ENCODE measurements around the gene CBLB.
"Not testable (repeated sequence)": the region's sequence is repeated elsewhere in the genome, so short reads cannot be mapped to it uniquely, and the experiment has no call there.

The CBLB gene

GRCh38 chr3:105786241-105786640 lies 82.6 kb downstream of the CBLB start:
- no peak for DNase-seq (ENCODE audit: low spot score)

GRCh38 chr3:105785803-105786202 lies 83.0 kb downstream of the CBLB start:
- no peak for DNase-seq (ENCODE audit: low spot score)

DNA sequence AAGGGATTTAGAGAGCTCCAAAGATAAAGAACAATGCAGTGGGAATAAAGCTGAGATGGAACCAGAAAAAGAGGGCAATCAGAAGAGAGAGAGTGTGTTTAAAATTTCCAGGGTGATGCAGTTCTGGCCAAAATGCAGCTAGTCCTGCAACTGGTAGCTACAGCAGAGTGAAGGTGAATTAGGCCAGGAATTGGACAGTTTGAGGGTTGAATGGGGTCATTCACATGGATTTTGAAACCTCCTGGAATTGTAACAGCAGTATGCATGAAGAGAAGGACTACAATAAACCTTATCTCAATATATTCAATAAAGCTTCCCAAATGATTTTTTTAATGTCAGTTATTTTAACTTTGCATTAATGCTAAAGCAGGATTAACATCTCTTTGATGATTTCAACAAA lies 85.2 kb downstream of the CBLB start:
- DNase-seq (ENCODE audit: low spot score) = no peak

- no peak for DNase-seq (ENCODE audit: low spot score)
Measured at GRCh38 chr3:105781871-105782270, 86.9 kb downstream of the CBLB start.

DNA sequence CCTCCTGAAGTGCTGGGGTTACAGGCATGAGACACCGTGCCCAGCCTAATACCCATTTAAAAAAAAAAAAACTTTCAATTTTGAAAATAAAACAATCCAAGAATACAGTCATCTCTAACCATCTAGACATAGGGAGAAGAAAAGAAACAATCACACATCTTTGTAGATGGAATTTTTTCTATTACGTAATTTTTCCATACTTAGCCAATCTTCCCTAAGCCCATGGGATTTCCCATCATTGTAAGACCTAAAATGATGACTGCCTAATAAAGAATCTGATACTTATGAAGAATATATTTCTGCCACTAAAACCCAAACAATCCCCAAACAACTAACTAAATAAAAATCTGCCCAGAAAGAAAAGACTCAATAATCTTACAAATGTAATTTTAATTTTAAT lies 88.7 kb downstream of the CBLB start:
- no peak for DNase-seq (ENCODE audit: low spot score)

DNA sequence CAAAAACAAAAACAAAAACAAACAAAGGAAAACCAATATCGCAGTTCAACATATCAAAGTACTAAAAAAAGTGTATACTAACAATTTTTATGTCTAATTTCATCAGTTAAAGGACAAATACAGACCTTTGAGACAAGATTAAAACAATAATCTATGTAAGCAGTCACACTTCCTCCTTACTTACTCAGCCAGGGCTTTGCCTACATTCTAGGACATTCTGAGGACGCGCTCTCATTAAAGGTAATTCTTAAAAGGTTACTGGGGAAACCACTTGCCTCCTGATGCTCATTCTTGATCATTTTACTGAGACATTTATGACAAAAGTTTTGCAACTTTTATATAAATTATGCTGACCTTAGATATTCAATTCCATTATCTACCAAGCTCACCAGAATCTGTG lies 93.4 kb downstream of the CBLB start:
- no peak for DNase-seq (ENCODE audit: low spot score)

GRCh38 chr3:105774444-105775180 lies 94.2 kb downstream of the CBLB start:
- DNase-seq (ENCODE audit: low spot score) = no peak

DNA sequence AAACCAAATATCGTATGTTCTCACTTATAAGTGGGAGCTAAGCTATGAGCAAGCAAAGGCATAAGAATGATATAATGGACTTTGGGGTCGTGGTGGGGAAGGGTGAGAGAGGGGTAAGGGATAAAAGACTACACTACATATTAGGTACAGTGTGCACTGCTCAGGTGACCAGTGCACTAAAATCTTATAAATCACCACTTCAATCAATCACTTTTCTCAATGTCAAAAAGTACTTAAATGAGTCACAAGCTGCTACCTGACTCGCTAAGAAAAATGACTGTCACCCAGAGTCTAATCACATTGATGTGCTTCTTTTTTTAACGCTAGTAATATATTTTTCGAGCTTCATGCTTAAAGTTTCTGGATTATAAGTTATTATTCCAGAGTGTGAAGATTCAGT lies 95.5 kb downstream of the CBLB start:
- DNase-seq (ENCODE audit: low spot score) = no peak

DNA sequence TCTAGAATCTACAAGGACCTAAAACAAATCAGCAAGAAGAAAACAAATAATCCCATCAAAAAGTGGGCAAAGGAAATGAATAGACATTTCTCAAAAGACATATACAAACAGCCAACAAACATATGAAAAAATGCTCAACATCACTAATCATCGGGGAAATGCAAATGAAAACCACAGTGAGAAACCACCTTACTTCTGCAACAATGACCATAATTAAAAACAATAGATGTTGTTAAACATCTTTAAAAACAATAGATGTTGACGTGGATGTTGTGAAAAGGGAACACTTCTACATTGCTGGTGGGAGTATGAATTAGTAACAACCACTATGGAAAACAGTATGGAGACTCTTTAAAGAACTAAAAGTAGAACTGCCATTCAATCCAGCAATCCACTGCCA lies 96.2 kb downstream of the CBLB start:
- DNase-seq (ENCODE audit: low spot score) = no peak

DNA sequence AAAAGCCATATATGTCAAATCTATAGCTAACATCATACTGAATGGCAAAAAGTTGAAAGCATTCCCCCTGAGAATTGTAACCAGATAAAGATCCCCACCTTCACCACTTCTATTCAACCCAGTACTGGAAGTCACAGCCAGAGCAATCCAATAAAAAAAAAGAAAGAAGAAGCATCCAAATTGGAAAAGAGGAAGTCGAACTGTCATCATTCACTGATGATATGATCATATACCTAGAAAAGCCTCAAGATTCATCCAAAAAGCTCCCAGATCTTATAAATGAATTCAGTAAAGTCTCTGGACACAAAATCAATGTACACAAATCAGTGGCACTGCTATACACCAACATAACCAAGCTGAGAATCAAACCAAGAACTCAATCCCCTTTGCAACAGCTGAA lies 97.4 kb downstream of the CBLB start:
- DNase-seq (ENCODE audit: low spot score) = no peak

GRCh38 chr3:105770410-105770809 lies 98.4 kb downstream of the CBLB start:
- no peak for DNase-seq (ENCODE audit: low spot score)

- no peak for DNase-seq (ENCODE audit: low spot score)
Measured at GRCh38 chr3:105767776-105768175, 101.0 kb downstream of the CBLB start.

DNA sequence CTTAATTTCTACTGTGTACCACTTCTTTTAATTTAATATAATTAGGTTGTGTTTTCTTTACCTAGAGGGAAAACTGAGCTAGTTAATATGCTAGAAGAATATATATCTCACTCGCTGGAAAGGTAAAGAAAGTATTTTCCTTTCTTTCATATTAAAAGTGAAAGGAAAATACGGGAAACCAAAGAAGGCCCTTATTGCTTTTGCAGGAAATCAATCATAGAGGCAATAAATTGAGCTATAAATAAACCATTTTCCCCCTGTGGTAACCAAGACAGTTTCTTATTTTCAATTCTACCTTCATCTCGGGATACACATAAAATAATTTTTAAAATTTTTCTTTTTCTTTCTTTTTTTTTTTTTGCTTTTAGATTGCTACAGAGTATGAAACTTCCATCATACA lies 101.6 kb downstream of the CBLB start:
- no peak for DNase-seq (ENCODE audit: low spot score)

DNA sequence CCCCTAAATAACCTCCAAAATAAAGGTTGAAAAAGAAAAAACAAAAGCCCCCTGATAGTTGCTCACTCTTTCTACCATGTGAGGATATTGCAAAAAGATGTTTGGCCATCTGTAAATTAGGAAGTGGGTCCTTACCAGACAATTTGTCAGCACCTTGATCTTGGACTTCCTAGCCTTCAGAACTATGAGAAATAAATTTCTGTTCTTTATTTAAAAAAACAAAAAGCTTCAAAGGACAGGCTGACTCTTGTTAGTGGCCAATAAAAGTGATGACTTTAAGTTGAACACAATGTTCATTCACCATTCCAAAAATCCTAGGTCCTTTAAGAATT lies 103.5 kb downstream of the CBLB start:
- DNase-seq (ENCODE audit: low spot score) = no peak

- DNase-seq (ENCODE audit: low spot score) = no peak
Measured at GRCh38 chr3:105764378-105765307, 104.2 kb downstream of the CBLB start.

- DNase-seq (ENCODE audit: low spot score) = no peak
Measured at GRCh38 chr3:105763659-105764036, 105.2 kb downstream of the CBLB start.

DNA sequence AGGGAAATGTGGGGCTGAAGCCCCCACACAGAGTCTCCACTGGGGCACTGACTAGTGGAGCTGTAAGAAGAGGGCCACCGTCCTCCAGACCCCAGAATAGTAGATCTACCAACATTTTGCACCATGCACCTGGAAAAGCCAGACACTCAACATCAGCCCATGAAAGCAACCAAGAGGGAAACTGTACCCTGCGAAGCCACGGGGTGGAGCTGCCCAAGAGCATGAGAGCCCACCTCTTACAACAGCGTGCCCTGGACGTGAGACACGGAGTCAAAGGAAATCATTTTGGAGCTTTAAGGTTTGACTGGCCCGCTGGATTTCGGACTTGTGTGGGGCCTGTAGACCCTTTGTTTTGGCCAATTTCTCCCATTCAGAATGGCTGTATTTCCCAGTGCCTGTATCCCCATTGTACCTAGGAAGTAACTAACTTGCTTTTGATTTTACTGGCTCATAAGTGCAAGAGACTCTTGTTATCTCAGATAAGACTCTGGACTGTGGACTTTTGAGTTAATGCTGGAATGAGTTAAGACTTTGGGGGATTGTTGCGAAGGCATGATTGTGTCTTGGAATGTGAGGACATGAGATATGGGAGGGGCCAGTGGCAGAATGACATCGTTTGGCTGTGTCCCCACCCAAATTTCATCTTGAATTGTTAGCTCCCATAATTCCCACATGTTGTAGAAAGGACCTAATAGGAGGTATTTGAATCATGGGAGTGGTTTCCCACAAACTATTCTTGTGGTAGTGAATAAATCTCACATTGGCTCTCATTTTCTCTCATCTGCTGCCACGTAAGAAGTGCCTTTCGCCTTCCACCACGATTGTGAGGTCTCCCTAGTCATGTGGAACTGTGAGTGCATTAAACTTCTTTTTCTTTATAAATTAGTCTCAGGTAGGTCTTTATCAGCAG lies 105.8 kb downstream of the CBLB start:
- no peak for DNase-seq (ENCODE audit: low spot score)

DNA sequence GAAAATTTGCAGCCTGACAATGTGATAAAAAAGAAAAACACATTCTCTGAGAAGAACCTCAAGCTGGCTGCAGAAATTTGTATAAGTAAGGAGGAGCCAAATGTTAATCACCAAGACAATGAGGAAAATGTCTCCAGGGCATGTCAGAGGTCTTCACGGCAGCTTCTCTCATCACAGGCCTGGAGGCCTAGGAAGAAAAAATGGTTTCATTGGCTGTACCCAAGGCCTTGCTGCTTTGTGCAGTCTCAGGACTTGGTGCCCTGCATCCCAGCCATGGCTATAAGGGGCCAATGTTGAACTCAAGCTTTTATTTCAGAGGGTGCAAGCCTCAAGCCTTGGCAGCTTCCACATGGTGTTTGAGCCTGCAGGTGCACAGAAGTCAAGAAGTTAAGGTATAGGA lies 106.6 kb downstream of the CBLB start:
- not testable (repeated sequence) for DNase-seq (ENCODE audit: low spot score)

DNA sequence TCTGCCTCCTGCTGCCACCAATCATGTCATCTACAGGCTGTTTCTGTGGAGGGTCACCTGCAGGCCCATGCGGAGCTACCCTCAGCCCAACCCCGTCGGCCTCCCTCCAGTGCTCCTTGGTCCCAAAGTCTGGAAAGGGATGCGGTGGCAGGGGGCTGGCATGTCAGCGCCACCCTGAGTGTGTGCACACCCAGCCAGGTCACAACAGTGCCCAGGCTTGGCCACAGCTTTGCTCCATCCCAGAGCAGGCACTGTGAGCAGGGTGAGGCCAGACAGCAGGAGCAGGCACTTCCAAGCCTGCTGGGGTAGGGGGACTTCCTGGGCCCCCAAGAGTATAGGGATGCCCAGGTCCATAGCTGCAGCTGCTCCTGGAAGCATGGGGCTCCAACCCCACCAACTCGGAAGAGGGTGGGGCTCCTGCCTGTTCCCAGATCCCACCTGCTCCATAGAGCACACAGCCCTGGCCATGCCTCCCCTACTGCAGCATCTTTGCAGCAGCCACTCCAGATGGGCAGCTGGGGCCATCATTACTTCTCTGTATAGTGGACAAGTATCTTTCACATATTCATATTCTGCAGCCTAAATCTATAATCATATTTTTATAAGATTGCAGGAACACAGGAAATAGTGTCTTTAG lies 109.3 kb downstream of the CBLB start:
- DNase-seq (ENCODE audit: low spot score) = no peak

- no peak for DNase-seq (ENCODE audit: low spot score)
Measured at GRCh38 chr3:105758451-105758850, 110.4 kb downstream of the CBLB start.

- no peak for DNase-seq (ENCODE audit: low spot score)
Measured at GRCh38 chr3:105755121-105755886, 113.5 kb downstream of the CBLB start.

Data from AG20443 (cell line).